ENCODE data around the gene BCKDHB.

Gene BCKDHB

DNA sequence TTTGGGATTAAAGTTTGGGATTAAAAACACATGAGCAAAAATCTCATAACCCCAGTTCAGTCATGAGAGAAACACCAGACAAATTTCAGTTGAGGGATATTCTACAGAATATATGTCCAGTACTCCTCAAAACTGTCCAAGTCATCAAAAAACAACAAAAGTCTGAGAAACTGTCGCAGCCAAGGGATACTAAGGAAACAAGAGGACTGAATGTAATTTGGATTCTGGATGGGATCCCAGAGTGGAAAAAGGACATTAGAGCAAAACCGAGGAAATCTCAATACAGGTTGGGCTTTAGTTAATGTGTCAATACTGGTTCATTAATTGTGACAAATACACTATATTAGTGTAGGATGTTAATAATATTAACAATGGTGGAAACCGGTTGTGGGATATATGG is 219.3 kb downstream of the BCKDHB start:
- TF ChIP-seq, protein P1, sequence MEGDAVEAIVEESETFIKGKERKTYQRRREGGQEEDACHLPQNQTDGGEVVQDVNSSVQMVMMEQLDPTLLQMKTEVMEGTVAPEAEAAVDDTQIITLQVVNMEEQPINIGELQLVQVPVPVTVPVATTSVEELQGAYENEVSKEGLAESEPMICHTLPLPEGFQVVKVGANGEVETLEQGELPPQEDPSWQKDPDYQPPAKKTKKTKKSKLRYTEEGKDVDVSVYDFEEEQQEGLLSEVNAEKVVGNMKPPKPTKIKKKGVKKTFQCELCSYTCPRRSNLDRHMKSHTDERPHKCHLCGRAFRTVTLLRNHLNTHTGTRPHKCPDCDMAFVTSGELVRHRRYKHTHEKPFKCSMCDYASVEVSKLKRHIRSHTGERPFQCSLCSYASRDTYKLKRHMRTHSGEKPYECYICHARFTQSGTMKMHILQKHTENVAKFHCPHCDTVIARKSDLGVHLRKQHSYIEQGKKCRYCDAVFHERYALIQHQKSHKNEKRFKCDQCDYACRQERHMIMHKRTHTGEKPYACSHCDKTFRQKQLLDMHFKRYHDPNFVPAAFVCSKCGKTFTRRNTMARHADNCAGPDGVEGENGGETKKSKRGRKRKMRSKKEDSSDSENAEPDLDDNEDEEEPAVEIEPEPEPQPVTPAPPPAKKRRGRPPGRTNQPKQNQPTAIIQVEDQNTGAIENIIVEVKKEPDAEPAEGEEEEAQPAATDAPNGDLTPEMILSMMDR (IDR thresholded peaks at IDR 0.05; ENCODE audit: borderline replicate concordance, insufficient read depth, low read depth, low read length): no peak
- H3K4me3 ChIP-seq (ENCODE audit: low read depth, low read length): no peak overlapping the region

DNA sequence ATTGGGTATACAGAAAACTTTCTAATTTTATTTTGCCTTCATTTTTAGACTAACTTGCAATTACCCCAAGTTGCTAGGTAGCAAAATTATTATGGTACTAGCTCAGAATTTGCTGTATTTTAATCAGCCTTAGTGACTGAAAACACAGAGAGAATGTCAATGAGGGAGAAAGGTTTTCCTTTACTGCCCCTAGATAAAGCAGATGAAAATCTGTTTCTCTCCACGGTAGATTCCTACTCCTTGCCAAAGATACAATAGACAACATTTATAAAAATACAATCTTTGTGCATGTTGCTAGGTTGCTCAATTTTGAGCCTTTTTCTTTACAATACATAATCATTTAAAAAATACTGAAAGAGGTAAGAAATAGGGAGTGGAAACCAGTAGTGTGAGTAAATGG is 222.2 kb downstream of the BCKDHB start:
- TF ChIP-seq, protein P1 (IDR thresholded peaks at IDR 0.05; ENCODE audit: borderline replicate concordance, insufficient read depth, low read depth, low read length): no peak
- H3K4me3 ChIP-seq (ENCODE audit: low read depth, low read length): no peak overlapping the region

DNA sequence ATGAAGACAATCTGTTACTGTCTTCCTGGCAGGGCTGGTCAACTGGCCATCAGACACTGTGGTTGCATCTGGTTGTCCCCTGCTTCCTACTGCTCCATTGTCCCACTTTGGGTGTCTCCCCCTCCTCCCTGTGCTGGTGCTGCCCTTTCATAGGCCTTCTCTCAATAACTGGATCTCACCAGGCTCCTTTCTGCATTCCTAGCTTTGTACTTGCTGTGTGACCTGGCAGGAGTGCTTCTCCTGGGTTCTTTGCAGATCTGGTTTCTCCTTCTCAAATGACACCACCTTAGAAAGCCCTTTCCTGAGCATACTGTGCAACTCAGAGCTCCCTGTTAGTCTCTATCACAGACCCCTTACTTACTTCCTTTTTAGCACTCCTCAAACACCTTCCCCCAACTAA is 223.0 kb downstream of the BCKDHB start:
- TF ChIP-seq, protein P1 (IDR thresholded peaks at IDR 0.05; ENCODE audit: borderline replicate concordance, insufficient read depth, low read depth, low read length): no peak

DNA sequence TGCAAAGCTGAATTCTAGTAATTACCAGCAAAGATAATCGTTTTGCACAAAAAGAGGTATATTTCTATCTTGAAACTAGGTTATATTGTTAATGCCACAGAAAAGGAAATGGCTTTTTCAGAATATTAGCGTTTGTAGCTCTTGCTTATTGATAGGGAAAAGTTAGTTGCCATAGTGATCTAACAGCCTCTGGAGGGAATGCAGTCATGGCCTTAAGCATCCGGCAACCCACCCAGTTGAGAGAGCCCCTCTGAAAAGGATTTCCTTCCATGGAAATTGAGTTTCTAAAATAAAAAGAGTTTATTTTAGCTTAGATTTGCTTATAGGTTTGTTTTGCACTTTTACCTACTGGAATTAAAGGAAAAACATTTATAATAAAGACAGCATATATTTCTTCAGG is 224.5 kb downstream of the BCKDHB start:
- no peak overlapping the region for H3K4me3 ChIP-seq (ENCODE audit: low read depth, low read length)
- TF ChIP-seq, protein P1 (IDR thresholded peaks at IDR 0.05; ENCODE audit: borderline replicate concordance, insufficient read depth, low read depth, low read length): no peak

More for the DNA sequence above, 223.0 kb downstream of the BCKDHB start:
- no peak overlapping the region for H3K4me3 ChIP-seq (ENCODE audit: low read depth, low read length)

DNA sequence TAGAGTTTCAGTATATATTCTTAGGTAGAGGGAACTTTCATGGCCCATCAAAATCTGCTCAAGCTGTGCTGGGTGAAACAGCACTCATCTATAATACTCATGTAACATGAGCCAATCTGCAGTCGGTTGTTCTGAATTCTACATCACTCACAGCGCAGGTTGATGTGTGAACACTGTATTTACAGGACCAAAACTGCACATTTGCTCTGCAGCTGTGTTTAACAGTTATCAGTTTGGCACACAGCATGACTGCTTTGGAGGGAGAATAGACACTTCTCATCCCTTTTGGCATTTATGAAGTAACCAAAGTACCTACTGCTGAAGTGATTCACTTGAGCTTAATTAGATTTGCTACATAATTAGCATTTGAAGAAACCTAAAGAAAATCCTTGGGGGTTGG is 225.1 kb downstream of the BCKDHB start:
- no peak overlapping the region for H3K4me3 ChIP-seq (ENCODE audit: low read depth, low read length)
- TF ChIP-seq, protein P1 (IDR thresholded peaks at IDR 0.05; ENCODE audit: borderline replicate concordance, insufficient read depth, low read depth, low read length): no peak

DNA sequence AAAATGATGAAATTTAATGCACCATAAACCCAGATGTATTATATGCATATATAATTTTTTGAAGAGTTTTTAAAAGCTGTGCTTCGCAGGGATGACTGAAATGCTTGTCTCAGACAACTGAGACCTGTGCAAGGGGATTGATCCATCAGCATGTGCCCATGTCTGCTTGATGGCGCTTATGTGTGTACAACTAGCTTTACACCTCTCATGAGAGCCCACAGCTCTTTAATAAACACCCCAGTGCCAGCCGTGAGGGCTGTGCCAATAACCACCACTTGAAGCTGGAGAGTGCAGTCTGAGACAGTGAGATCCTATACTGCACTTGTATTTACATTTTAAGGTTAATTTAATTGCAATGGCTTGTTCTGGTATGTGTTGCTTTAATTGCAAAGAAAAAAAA is 225.5 kb downstream of the BCKDHB start:
- TF ChIP-seq, protein P1 (IDR thresholded peaks at IDR 0.05; ENCODE audit: borderline replicate concordance, insufficient read depth, low read depth, low read length): no peak
- no peak overlapping the region for H3K4me3 ChIP-seq (ENCODE audit: low read depth, low read length)

DNA sequence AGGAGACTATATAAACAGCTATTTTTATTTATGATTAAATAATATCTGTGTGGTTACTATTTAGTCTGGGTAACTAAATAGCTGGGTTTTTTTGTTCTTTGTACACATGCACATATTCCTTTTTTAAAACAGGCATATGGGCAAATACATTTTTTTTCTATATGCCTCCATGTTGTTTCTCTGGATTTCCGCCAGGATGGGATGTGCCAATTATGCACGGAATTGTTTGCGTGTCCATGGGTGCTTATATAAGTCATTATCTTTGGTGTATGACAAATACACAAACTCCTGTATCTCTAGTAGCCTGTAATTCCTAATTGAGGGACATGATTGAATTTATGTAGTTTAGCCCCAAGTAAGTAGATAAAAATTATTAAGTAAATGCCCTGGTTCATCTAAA is 226.9 kb downstream of the BCKDHB start:
- TF ChIP-seq, protein P1 (IDR thresholded peaks at IDR 0.05; ENCODE audit: borderline replicate concordance, insufficient read depth, low read depth, low read length): no peak
- H3K4me3 ChIP-seq (ENCODE audit: low read depth, low read length): no peak overlapping the region

Measured in GM12875 (cell line).